Vagina (tissue), 2 donors: ENCODE data around the gene KRTAP10-3.

ENCODE experiments used
- CTCF ChIP-seq, 3 experiments: fragments of 450-650 bp in 2 of 3; fragments of 200-600 bp in 1 of 3; sonication (generic) in 1 of 3; IDR thresholded peaks; one replicate each; pipeline ENCODE4 v1.5.1; 2017 to 2019; ENCODE audit warnings: antibody characterized with exemption in 3 of 3, mild to moderate bottlenecking in 2 of 3, moderate library complexity in 2 of 3
- POLR2A ChIP-seq, 2 donors: fragments of 450-650 bp; IDR thresholded peaks; one replicate each; pipeline ENCODE4 v1.6.1; 2017; ENCODE audit warnings: antibody characterized with exemption in 2 of 2, mild to moderate bottlenecking in 2 of 2, moderate library complexity in 2 of 2
- POLR2AphosphoS5 ChIP-seq, 2 donors: sonication (generic); formaldehyde crosslinking; IDR thresholded peaks; one replicate each; pipeline ENCODE4 v1.9.0; 2017; ENCODE audit warnings: antibody characterized with exemption in 2 of 2, mild to moderate bottlenecking in 2 of 2, low read depth in 1 of 2; ENCODE audit not compliant: insufficient read depth in 1 of 2

GRCh38 chr21:44552681-44553080, 5.9 kb downstream of the KRTAP10-3 start:
- TF ChIP-seq CTCF (IDR thresholded peaks at IDR 0.05) (no peak), POLR2A (IDR thresholded peaks at IDR 0.05) (no peak), POLR2AphosphoS5 (IDR thresholded peaks at IDR 0.05; ENCODE audit: insufficient read depth in 1 of 2, low read depth in 1 of 2) (no peak)
